ENCODE data around the gene ATP6V0C.
"Not testable (repeated sequence)": the region's sequence is repeated elsewhere in the genome, so short reads cannot be mapped to it uniquely, and the experiment has no call there.

Gene ATP6V0C

DNA sequence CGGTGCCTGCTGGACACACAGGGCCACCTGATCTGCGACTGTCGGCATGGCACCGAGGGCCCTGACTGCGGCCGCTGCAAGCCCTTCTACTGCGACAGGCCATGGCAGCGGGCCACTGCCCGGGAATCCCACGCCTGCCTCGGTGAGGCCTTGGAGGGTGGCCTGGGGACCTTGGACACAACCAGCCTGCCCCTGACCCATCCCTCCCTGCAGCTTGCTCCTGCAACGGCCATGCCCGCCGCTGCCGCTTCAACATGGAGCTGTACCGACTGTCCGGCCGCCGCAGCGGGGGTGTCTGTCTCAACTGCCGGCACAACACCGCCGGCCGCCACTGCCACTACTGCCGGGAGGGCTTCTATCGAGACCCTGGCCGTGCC, 41.3 kb upstream of the ATP6V0C start:
- H3K9me3 Mint-ChIP-seq, result no peaks in the 10 kb centered on the region
- no peak for ATAC-seq
- H3K27ac Mint-ChIP-seq, result no peak overlapping the region
- H3K27me3 Mint-ChIP-seq, result peaks cover 44% of the 10 kb centered on the region
- H3K4me1 Mint-ChIP-seq, result peaks cover 48% of the 10 kb centered on the region
- H3K36me3 Mint-ChIP-seq, result no peaks in the 10 kb centered on the region
- no peak overlapping the region for H3K4me3 Mint-ChIP-seq

DNA sequence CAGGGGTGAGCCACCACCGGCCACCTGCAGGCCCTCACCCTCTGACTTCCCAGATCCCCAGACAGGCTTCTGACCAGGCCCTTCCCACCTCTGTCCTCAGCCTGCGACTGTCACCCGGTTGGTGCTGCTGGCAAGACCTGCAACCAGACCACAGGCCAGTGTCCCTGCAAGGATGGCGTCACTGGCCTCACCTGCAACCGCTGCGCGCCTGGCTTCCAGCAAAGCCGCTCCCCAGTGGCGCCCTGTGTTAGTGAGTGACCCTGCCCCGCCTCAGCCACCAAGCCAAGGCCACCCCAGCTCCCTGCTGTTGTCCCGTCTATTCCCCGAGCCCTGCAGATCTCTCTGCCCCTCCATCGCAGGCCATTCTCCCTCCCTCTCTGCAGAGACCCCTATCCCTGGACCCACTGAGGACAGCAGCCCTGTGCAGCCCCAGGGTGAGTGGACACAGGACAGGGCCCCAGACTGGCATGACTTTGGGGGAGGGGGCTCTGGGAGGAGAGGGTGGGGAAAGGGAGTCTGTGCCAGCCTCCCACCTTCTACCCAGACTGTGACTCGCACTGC, 40.8 kb upstream of the ATP6V0C start:
- Mint-ChIP-seq H3K4me1 (peaks cover 52% of the 10 kb centered on the region), H3K9me3 (no peaks in the 10 kb centered on the region), H3K27me3 (peaks cover 44% of the 10 kb centered on the region), H3K27ac (no peak overlapping the region), H3K4me3 (peak overlapping the region; percentile 60), H3K36me3 (no peaks in the 10 kb centered on the region)
- no peak for ATAC-seq

DNA sequence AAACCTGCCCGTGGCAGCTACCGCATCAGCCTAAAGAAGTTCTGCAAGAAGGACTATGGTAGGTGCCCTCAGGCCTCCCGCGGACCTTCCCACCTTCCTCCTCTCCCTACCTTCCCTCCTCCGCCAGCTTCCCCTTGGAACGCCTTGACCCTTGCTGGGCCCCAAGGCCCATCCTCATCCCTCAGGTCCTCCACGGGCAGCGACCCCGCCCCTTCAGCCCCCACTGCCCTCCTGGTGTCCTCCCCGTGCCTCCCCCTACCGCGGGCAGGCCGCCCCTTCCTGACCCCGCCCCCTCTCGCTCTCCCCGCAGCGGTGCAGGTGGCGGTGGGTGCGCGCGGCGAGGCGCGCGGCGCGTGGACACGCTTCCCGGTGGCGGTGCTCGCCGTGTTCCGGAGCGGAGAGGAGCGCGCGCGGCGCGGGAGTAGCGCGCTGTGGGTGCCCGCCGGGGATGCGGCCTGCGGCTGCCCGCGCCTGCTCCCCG, 40.3 kb upstream of the ATP6V0C start:
- no peaks in the 10 kb centered on the region for H3K9me3 Mint-ChIP-seq
- H3K4me3 Mint-ChIP-seq, result peak overlapping the region; percentile 60
- H3K4me1 Mint-ChIP-seq, result peaks cover 51% of the 10 kb centered on the region
- no peak overlapping the region for H3K27ac Mint-ChIP-seq
- no peaks in the 10 kb centered on the region for H3K36me3 Mint-ChIP-seq
- peaks cover 39% of the 10 kb centered on the region for H3K27me3 Mint-ChIP-seq
- ATAC-seq, result no peak

DNA sequence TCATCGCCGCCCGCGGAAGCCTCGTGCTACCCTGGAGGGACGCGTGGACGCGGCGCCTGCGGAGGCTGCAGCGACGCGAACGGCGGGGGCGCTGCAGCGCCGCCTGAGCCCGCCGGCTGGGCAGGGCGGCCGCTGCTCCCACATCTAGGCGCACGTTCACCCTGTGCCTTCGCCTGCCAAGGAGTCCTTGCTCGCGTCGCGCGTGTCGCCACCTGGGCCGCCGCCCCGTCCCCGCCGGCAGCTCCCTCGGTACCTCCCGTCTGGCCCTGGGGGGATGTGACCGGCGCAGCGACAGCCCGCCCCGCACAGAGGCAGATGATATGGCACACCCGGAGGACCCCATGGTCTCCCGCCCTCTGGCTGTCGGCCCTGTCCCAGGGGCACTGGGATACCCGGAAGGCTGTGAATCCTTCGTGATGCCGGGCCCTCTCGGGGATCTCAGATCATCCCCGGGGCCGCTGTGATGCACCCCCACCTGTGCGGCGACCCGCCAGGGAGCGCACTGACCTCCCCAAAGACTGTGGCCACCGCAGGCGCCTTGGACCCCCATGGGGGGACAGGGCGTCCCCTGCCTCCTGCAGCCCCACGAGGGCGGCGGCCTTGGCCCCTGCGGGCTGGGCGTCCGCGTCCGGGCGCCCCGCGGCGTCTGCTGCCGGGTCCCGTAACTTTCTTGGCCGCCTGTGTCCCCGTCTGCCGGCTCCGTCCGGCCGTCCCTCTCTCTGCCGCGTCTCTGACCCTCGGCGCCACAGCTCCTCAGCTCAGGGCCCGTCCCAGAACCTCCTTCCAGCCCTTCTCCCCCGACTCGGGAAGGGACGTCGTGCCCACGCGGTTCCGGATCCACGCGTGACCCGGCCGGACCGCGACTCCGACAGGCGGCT, 39.5 kb upstream of the ATP6V0C start:
- Mint-ChIP-seq H3K4me1 (peaks cover 43% of the 10 kb centered on the region), H3K27me3 (peaks cover 35% of the 10 kb centered on the region)

DNA sequence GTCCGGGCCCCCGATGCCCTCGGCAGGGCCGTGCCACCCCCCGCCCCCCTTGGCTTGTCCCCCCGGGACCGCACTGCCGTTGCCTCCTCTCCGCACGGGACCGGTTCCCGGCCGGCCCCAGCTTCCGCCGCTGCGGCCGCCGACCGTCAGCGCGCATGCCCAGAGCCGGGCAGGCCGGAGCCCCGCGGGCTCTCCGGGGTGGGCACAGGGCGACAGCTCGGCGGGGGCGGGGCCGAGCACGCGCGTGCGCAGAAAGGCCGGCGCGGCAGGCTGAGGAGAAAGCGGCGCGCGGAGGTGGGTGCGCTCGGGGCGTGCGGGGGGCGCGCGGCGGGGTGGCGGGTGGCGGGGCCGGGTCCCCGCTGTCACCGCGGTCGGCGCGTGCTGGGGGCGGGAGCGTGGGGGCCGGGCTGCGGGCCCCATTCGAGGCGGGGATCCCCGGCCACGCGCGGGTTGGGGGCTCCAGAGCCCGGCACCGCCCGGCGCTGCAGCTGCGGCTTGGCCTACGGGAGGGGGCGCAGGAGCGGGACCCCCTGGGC, 38.8 kb upstream of the ATP6V0C start, which contains the start of gene TBC1D24:
Gene TBC1D24 (plus strand): TSS at position 251 of the 536 bp plus-strand sequence. CDS start 21,022 bp downstream, outside the sequence.
- Mint-ChIP-seq H3K4me1 (peaks cover 36% of the 10 kb centered on the region), H3K4me3 (peak within 1 kb of the TSS; percentile 83), H3K36me3 (no peaks in the 10 kb centered on the region), H3K27me3 (peaks cover 28% of the 10 kb centered on the region), H3K27ac (peak within 1 kb of the TSS; percentile 71), H3K9me3 (no peaks in the 10 kb centered on the region)
- peak; percentile 86 for ATAC-seq

More for the DNA sequence above, 39.5 kb upstream of the ATP6V0C start:
- H3K4me3 Mint-ChIP-seq, result peak overlapping the region; percentile 83
- H3K36me3 Mint-ChIP-seq, result no peaks in the 10 kb centered on the region
- peak overlapping the region; percentile 71 for H3K27ac Mint-ChIP-seq
- H3K9me3 Mint-ChIP-seq, result no peaks in the 10 kb centered on the region
- peak; percentile 71 for ATAC-seq

DNA sequence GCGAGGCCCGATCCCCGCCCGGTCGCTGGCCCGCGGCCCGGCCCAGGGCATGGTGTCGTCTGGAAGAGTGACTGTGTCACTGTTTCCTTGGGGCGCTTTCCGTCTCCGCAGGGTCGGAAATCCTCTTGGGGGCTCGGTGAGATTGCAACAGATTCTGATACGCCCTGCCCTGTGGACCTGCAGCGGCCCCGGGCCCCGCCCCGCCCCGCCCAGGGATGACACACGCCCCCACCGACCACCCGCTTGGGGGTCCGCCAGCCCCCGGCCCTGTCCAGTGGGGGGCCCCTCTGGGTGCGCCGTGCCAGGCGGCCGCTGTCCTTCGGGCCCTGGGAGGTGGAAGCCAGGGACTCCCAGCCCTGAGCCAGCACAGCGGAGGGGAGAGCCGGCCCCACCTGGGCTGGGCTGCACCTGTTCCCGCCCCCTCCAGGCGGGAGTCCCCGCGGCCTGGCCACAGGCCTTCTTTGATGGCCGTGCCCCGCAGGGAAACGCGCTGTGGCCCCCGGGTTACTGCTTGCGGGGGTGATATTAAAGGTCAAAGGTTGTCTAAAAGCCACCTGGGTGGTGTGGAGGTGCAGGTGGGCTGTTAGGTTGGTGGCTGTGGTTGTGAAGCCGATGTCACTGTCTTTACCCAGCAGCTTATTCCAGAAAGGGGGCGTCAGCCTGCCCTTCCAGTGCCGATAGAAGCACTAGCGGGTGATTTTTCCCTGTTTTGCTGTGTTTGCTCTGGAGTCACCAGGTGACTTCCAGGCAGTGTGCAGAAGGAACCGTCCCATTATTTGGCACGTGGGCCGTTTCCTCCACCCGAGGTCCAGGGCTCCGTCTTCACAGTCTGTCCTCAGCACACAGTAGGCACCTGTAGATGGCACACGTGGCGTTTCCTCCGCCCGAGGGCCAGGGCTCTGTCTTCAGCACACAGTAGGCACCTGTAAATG, 38.1 kb upstream of the ATP6V0C start:
- H3K4me3 Mint-ChIP-seq, result peak overlapping the region; percentile 60
- H3K27ac Mint-ChIP-seq, result no peak overlapping the region
- H3K36me3 Mint-ChIP-seq, result no peaks in the 10 kb centered on the region
- H3K4me1 Mint-ChIP-seq, result peaks cover 29% of the 10 kb centered on the region
- ATAC-seq, result peak; percentile 57
- H3K9me3 Mint-ChIP-seq, result no peaks in the 10 kb centered on the region
- H3K27me3 Mint-ChIP-seq, result peaks cover 21% of the 10 kb centered on the region

DNA sequence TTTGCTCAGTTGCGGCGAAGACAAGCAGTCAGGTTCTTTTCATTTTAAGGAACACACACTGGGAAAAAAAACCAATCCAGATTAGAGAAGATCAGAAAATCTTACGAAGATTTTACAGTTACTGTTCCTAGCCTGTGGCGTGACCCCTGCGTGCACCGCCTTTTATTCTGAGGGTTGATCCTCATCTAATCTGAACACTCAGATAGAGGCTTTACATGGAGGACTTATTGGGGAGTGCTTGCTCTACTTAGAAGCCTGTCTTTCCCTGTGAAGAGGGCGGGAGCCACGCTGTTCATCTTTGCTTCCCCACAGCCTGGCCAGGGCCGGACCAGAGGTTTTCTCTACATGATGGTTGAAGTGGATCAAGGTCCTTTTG, 37.4 kb upstream of the ATP6V0C start:
- peaks cover 20% of the 10 kb centered on the region for H3K27me3 Mint-ChIP-seq

DNA sequence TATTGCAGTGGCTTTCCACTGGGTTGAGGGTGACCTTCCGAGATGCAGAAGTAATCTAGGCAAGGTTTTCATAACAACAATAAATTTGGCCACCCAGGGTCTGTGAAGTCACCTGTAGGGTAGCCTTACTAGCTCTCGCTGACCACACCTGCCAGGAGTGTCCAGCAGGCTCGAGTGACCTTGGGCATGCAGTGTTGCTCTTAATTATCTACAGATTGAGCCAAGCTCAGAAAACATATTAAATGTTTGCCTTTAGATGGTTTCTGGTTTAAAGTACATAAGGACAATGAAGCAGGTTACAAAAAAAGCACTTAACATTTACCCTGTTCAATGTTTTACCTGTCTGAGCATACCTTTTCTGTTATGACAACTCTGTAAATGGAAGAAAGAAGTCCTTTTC, 37.0 kb upstream of the ATP6V0C start:
- Mint-ChIP-seq H3K27ac (no peak overlapping the region), H3K9me3 (no peaks in the 10 kb centered on the region), H3K27me3 (peaks cover 20% of the 10 kb centered on the region), H3K4me3 (no peak overlapping the region), H3K36me3 (no peaks in the 10 kb centered on the region), H3K4me1 (peaks cover 29% of the 10 kb centered on the region)
- no peak for ATAC-seq

More for the DNA sequence above, 37.4 kb upstream of the ATP6V0C start:
- no peak overlapping the region for H3K27ac Mint-ChIP-seq
- no peaks in the 10 kb centered on the region for H3K36me3 Mint-ChIP-seq
- H3K4me3 Mint-ChIP-seq, result peak overlapping the region; percentile 60
- peaks cover 29% of the 10 kb centered on the region for H3K4me1 Mint-ChIP-seq
- no peak for ATAC-seq
- H3K9me3 Mint-ChIP-seq, result no peaks in the 10 kb centered on the region

DNA sequence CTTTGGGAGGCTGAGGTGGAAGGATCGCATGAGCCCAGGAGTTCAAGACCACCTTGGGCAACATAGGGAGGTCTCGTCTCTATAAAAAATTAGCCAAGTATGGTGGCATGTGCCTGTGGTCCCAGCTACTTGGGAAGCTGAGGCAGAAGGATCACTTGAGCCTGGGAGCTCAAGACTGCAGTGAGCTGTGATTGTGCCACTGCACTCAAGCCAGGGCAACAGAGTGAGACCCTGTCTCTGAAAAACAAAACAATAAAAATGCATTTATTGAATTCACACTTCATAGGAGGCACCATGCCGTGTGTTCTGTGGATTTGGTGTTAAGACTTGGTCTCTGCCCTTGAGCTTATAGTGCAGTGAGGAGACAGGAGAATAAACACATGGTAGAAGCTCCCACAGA, 36.4 kb upstream of the ATP6V0C start:
- no peak for ATAC-seq
- Mint-ChIP-seq H3K4me3 (no peak overlapping the region), H3K27ac (no peak overlapping the region), H3K36me3 (no peaks in the 10 kb centered on the region), H3K27me3 (peaks cover 14% of the 10 kb centered on the region), H3K4me1 (peaks cover 29% of the 10 kb centered on the region), H3K9me3 (no peaks in the 10 kb centered on the region)

DNA sequence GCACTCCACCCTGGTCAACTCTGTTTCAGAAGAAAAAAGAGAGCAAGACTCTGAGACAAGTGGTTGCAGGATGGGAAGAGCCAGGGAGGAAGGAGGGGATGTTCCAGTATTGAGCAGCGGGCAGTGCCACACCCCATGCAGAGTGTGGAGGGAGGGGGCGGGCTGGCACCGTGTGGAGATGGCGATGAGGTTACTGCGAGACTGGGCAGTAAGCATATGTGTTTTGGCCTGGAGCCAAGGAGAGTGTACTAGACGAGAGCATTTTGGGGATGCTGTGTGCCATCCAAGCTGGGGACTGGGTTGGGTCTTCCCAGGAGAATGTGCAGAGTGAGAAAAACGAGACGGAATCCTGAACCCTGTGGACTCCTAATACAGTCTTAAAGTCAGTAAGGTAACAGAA, 35.5 kb upstream of the ATP6V0C start:
- ATAC-seq, result no peak
- Mint-ChIP-seq H3K4me1 (peaks cover 22% of the 10 kb centered on the region), H3K27ac (no peak overlapping the region), H3K4me3 (no peak overlapping the region), H3K9me3 (no peaks in the 10 kb centered on the region), H3K36me3 (no peaks in the 10 kb centered on the region), H3K27me3 (peaks cover 4% of the 10 kb centered on the region)

DNA sequence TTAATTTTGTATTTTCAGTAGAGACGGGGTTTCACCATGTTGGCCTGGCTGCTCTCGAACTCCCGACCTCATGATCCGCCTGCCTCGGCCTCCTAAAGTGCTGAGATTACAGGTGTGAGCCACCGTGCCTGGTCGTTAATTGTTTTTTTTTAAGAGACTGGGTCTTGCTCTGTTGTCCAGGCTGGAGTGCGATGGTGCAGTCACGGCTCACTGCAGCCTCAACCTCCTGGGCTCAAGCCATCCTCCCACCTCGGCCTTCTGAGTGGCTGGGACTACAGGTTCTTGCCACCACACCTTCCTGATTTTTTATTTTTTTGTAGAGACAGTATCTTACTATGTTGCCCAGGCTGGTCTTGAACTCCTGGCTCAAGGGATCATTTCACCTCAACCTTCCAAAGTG, 33.8 kb upstream of the ATP6V0C start:
- not testable (repeated sequence) for H3K4me3 Mint-ChIP-seq

DNA sequence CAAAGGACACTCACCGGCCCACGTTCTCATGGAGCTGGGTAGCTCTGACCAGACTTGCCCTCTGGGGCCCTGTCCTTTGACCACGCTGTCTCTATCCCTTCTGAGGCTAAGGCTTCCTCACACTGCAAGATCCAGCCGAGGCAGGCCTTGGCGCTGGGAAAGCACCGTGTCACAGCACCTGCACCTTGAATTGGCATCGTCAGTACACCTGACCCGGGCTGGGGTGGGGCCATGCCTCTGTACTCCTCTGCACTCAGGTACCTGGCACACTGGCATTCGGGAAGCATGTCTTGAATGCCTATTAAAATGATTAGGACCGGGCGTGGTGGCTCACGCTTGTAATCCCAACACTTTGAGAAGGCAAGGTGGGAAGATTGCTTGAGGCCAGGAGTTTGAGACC, 32.8 kb upstream of the ATP6V0C start:
- Mint-ChIP-seq H3K4me3 (no peak overlapping the region), H3K27ac (no peak overlapping the region), H3K36me3 (no peaks in the 10 kb centered on the region), H3K27me3 (no peaks in the 10 kb centered on the region), H3K4me1 (peaks cover 19% of the 10 kb centered on the region), H3K9me3 (no peaks in the 10 kb centered on the region)
- ATAC-seq, result no peak

More for the DNA sequence above, 33.8 kb upstream of the ATP6V0C start:
- peaks cover 20% of the 10 kb centered on the region for H3K4me1 Mint-ChIP-seq
- not testable (repeated sequence) for H3K36me3 Mint-ChIP-seq, H3K27ac Mint-ChIP-seq, ATAC-seq, H3K9me3 Mint-ChIP-seq, H3K27me3 Mint-ChIP-seq

DNA sequence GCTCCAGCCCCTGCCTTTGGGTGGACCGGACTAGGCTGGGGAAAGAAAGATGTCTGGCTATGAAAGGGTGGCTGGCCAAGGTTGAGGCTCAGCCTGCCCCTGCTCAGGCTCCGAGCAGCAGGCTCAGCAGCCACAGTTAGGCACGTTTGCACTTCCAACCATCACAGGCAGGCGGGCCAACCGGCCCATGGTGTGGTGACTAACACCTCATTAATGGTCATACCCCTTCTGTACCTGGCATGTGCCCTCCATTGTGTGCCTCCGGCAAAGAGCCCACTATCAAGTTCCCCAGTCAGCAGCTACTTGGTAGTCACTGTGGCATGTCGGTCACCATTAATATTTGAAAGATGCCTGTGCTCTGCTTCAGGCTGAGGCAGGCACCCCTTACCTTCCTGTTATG, 32.1 kb upstream of the ATP6V0C start:
- Mint-ChIP-seq H3K9me3 (no peaks in the 10 kb centered on the region), H3K4me3 (no peak overlapping the region), H3K36me3 (no peaks in the 10 kb centered on the region), H3K27ac (no peak overlapping the region), H3K27me3 (no peaks in the 10 kb centered on the region), H3K4me1 (peaks cover 18% of the 10 kb centered on the region)
- ATAC-seq, result no peak

DNA sequence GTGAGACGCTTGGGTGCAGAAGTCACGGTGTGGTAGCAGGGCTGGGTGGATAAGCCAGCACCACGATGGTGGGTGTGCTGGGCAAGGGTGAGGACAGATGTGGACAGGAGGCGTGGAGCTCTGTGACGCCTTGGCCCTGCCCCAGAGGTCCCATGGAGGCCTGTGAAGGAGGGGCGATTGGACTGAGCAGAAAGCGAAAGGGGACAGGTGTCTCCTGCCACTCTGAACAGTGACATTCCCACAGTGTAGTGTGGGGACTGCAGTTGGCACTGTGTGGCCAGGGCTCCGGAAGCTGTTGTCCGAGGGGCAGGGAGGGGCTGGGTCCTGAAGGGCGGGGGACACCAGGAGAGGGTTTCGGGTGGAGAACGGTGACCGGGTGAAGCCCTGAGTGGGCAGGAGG, 31.5 kb upstream of the ATP6V0C start:
- Mint-ChIP-seq H3K9me3 (no peaks in the 10 kb centered on the region), H3K36me3 (no peaks in the 10 kb centered on the region), H3K4me1 (peaks cover 23% of the 10 kb centered on the region), H3K27ac (no peak overlapping the region), H3K4me3 (no peak overlapping the region), H3K27me3 (no peaks in the 10 kb centered on the region)
- no peak for ATAC-seq

Data from stimulated activated memory B cell treated with anti-CD40 and anti-IgM and Interleukin-4, amounts not matched to agents 10 μg/mL and 1 μg/mL and 100 μg/mL, for 72 hours (primary cell).